LNCAP (cell line): Measurements from ENCODE around the gene PPP2R3B.

Source experiments
- CTCF ChIP-seq: fragments of 450-650 bp; IDR thresholded peaks from 2 replicates; pipeline ENCODE4 v1.5.1; 2017; ENCODE audit warnings: mild to moderate bottlenecking

The PPP2R3B gene

GRCh38 chrX:340121-340520 is 46.6 kb downstream of the PPP2R3B start:
- TF ChIP-seq CTCF = no peak

GRCh38 chrX:338836-339400 is 47.8 kb downstream of the PPP2R3B start:
- TF ChIP-seq CTCF = no peak

GRCh38 chrX:338281-338835 is 48.3 kb downstream of the PPP2R3B start:
- TF ChIP-seq CTCF = no peak

GRCh38 chrX:337331-337831 is 49.3 kb downstream of the PPP2R3B start:
- TF ChIP-seq CTCF = no peak

GRCh38 chrX:336227-336626 is 50.5 kb downstream of the PPP2R3B start:
- no peak for TF ChIP-seq CTCF

- TF ChIP-seq CTCF = no peak
Measured at GRCh38 chrX:335758-336155, 51.0 kb downstream of the PPP2R3B start.

GRCh38 chrX:334971-335757 is 51.5 kb downstream of the PPP2R3B start:
- TF ChIP-seq CTCF = no peak
